B cell (primary cell): Measurements from ENCODE around the gene KRT23. TPM values are rescaled to one million over a fixed set of nuclear protein-coding genes. Genes with fewer than 3 reads are reported as not detected.

Experiments
- ATAC-seq: fragments of 200-7000 bp; cut with Tn5 transposase; one replicate; pipeline ENCODE4 v1.10.0; 2021; ENCODE audit warnings: low read depth, mild to moderate bottlenecking, moderate number of reproducible peaks, moderate library complexity
- CTCF ChIA-PET: fragments of 350-600 bp; sonication (Branson Sonifier 250); formaldehyde crosslinking; loops from one replicate; lab custom pipeline; 2021; ENCODE audit warnings: antibody characterized with exemption, inconsistent platforms; lab: Charles Lee
- POLR2A ChIA-PET: fragments of 350-600 bp; sonication (Branson Sonifier 250); formaldehyde crosslinking; loops from one replicate; lab custom pipeline; 2021; ENCODE audit warnings: antibody characterized with exemption; lab: Charles Lee
- DNase-seq: peaks from one replicate; pipeline ENCODE4 v3.0.0; 2013
- H2AFZ ChIP-seq: 2 replicates; pipeline ENCODE4 v1.6.1; 2012; ENCODE audit warnings: mild to moderate bottlenecking, low read depth, low read length; ENCODE audit not compliant: insufficient read depth, poor library complexity, severe bottlenecking
- H3K27ac ChIP-seq, 2 donors: 1 replicate in 1 of 2; 2 replicates in 1 of 2; pipeline ENCODE4 v1.5.1; 2012 to 2013; ENCODE audit warnings: low read length in 2 of 2, mild to moderate bottlenecking in 2 of 2, moderate library complexity in 1 of 2
- H3K27me3 ChIP-seq, 4 experiments: fragments of 200-600 bp in 1 of 4; sonication (generic) in 1 of 4; replicated peaks in 1 of 4; 1 replicate in 2 of 4; 2 replicates in 2 of 4; pipeline versions ENCODE4 v1.6.1 to v1.7.0; 2013 to 2016; ENCODE audit warnings: low read length in 3 of 4, mild to moderate bottlenecking in 2 of 4, mixed read lengths in 1 of 4, moderate library complexity in 1 of 4; ENCODE audit not compliant: insufficient read depth in 4 of 4, control insufficient read depth in 3 of 4; ENCODE audit errors: control extremely low read depth in 1 of 4
- H3K36me3 ChIP-seq, 2 experiments: replicated peaks in 1 of 2; 1 replicate in 1 of 2; 2 replicates in 1 of 2; pipeline versions ENCODE4 v1.6.1 to v1.7.1; 2013; ENCODE audit warnings: low read length in 1 of 2; ENCODE audit not compliant: insufficient read depth in 2 of 2, control insufficient read depth in 1 of 2; ENCODE audit errors: control extremely low read depth in 1 of 2, extremely low read depth in 1 of 2
- H3K4me1 ChIP-seq, 2 donors: fragments of 200-600 bp in 1 of 2; sonication (generic) in 1 of 2; 1 replicate in 1 of 2; 2 replicates in 1 of 2; pipeline versions ENCODE4 v1.5.1 to v1.6.1; 2013 to 2017; ENCODE audit warnings: low read length in 2 of 2; ENCODE audit not compliant: control insufficient read depth in 2 of 2, insufficient read depth in 2 of 2
- H3K4me2 ChIP-seq: replicated peaks from 2 replicates; pipeline ENCODE3; 2012; ENCODE audit warnings: mild to moderate bottlenecking, low read depth, low read length; ENCODE audit not compliant: poor library complexity, severe bottlenecking
- H3K4me3 ChIP-seq, 5 experiments: fragments of 200-600 bp in 1 of 5; sonication (generic) in 1 of 5; 1 replicate in 3 of 5; 2 replicates in 2 of 5; pipeline versions ENCODE4 v1.5.1 to v1.7.0; 2011 to 2016; ENCODE audit warnings: low read length in 4 of 5, mild to moderate bottlenecking in 4 of 5, low read depth in 2 of 5, control low read depth in 1 of 5, moderate library complexity in 1 of 5; ENCODE audit not compliant: insufficient read depth in 1 of 5; ENCODE audit errors: control extremely low read depth in 1 of 5, extremely low read depth in 1 of 5
- H3K79me2 ChIP-seq: fragments of 200-600 bp; sonication (generic); one replicate; pipeline ENCODE4 v1.6.0; 2016; ENCODE audit warnings: low read length; ENCODE audit not compliant: control insufficient read depth, insufficient read depth
- H3K9ac ChIP-seq: fragments of 200-600 bp; sonication (generic); 2 replicates; pipeline ENCODE4 v1.6.1; 2017; ENCODE audit warnings: mild to moderate bottlenecking, low read length, moderate library complexity
- H3K9me3 ChIP-seq, 3 donors: one replicate each; pipeline versions ENCODE4 v1.6.1 to v1.7.1; 2013; ENCODE audit warnings: low read length in 2 of 3; ENCODE audit not compliant: control insufficient read depth in 2 of 3, insufficient read depth in 1 of 3; ENCODE audit errors: control extremely low read depth in 1 of 3
- H4K20me1 ChIP-seq: 2 replicates; pipeline ENCODE4 v1.6.0; 2012; ENCODE audit warnings: mild to moderate bottlenecking, low read length; ENCODE audit not compliant: insufficient read depth, control insufficient read depth, poor library complexity, severe bottlenecking
- H3K27ac Mint-ChIP-seq: one replicate; pipeline ENCODE4 v1.8.0; 2021; ENCODE audit warnings: mixed read lengths
- H3K27me3 Mint-ChIP-seq: one replicate; pipeline ENCODE4 v1.8.0; 2021; ENCODE audit warnings: mixed read lengths
- H3K4me1 Mint-ChIP-seq: one replicate; pipeline ENCODE4 v1.8.0; 2021; ENCODE audit warnings: mixed read lengths
- H3K4me3 Mint-ChIP-seq: one replicate; pipeline ENCODE4 v1.8.0; 2021; ENCODE audit warnings: mixed read lengths
- H3K9me3 Mint-ChIP-seq: one replicate; pipeline ENCODE4 v1.8.0; 2022; ENCODE audit warnings: mixed read lengths; ENCODE audit not compliant: insufficient read depth
- CTCF ChIP-seq: fragments of 200-600 bp; IDR thresholded peaks from one replicate; pipeline ENCODE4 v1.8.0; 2022; ENCODE audit warnings: antibody characterized with exemption, mild to moderate bottlenecking
- EZH2 ChIP-seq: IDR thresholded peaks from 2 replicates; pipeline ENCODE4 v1.6.1; 2012; ENCODE audit warnings: borderline replicate concordance, low read depth, mild to moderate bottlenecking, moderate library complexity, low read length; ENCODE audit not compliant: insufficient read depth, poor library complexity, severe bottlenecking
- WGBS: methylation state at CpG from one replicate; pipeline ENCODE4 v1.1.5; 2013; ENCODE audit warnings: missing lambda C conversion rate; ENCODE audit not compliant: insufficient coverage; 5-methylcytosine and 5-hydroxymethylcytosine counted together
- intact Hi-C: fragments of 100-400 bp; cut with micrococcal nuclease; formaldehyde crosslinking; loops from one replicate; pipeline ENCODE4 v1.10.0; 2022
- polyA plus RNA-seq: library from polyadenylated mRNA; depleted of rRNA; stranded (reverse); fragments of >200 nt; gene quantifications from 2 replicates; pipeline ENCODE4 v1.2.3, GENCODE V29; 2012
- total RNA-seq, 2 donors: library from RNA; stranded (reverse); fragments of 120-200 nt in 1 of 2; gene quantifications; 1 replicate in 1 of 2; 2 replicates in 1 of 2; pipeline versions ENCODE4 v1.2.3 to v1.2.4, GENCODE V29; 2013 to 2022

The KRT23 gene
- total and polyA plus RNA-seq, 2 donors (not counting 1 experiment from before 2014, with no cell fraction given): 0.06 TPM; not detected in 1

GRCh38 chr17:40938981-40939380 lies 1.5 kb upstream of the KRT23 start:
- Histone ChIP-seq H2AFZ (no peak overlapping the region), H3K9me3 (no peaks in the 10 kb centered on the region), H3K4me3 (no peak overlapping the region), H3K27me3 (no peaks in the 10 kb centered on the region), H3K9ac (no peak overlapping the region), H3K36me3 (no peaks in the 10 kb centered on the region), H3K4me2 (no peak overlapping the region), H4K20me1 (no peaks in the 10 kb centered on the region), H3K79me2 (no peaks in the 10 kb centered on the region), H3K27ac (no peak overlapping the region), H3K4me1 (no peaks in the 10 kb centered on the region)
- Mint-ChIP-seq H3K4me3 (no peak overlapping the region), H3K9me3 (peaks cover under 1% of the 10 kb centered on the region), H3K27ac (no peak overlapping the region), H3K27me3 (peaks cover 38% of the 10 kb centered on the region), H3K4me1 (no peaks in the 10 kb centered on the region)
- CTCF ChIA-PET: no interaction called here
- no peak for TF ChIP-seq EZH2
- TF ChIP-seq CTCF: no peak
- 100% methylated on average over 1 of the region's 3 CpGs for WGBS
- POLR2A ChIA-PET: no interaction called here
- DNase-seq (no peak), ATAC-seq (no peak)
- intact Hi-C loops: no loop called here

- Histone ChIP-seq H3K4me3 (no peak overlapping the region), H3K9me3 (no peaks in the 10 kb centered on the region), H3K4me1 (no peaks in the 10 kb centered on the region), H3K36me3 (no peaks in the 10 kb centered on the region), H3K4me2 (no peak overlapping the region), H3K79me2 (no peaks in the 10 kb centered on the region), H4K20me1 (no peaks in the 10 kb centered on the region), H3K9ac (no peak overlapping the region), H3K27ac (no peak overlapping the region), H2AFZ (no peak overlapping the region), H3K27me3 (peaks cover 0 to 3% (median 0%) of the 10 kb centered on the region in 4 experiments)
- no CpG with 5 or more reads among the region's 5 CpGs for WGBS
- Mint-ChIP-seq H3K4me3 (no peak overlapping the region), H3K27me3 (peaks cover 43% of the 10 kb centered on the region), H3K9me3 (no peaks in the 10 kb centered on the region), H3K4me1 (no peaks in the 10 kb centered on the region), H3K27ac (no peak overlapping the region)
- intact Hi-C loops: no loop called here
- CTCF ChIA-PET: no interaction called here
- POLR2A ChIA-PET: no interaction called here
- ATAC-seq (no peak), DNase-seq (no peak)
- TF ChIP-seq CTCF (no peak), EZH2 (no peak)
Observed at GRCh38 chr17:40936976-40937375, 470 bp downstream of the KRT23 start.
